ENCODE data around the gene TOX2.

DNA sequence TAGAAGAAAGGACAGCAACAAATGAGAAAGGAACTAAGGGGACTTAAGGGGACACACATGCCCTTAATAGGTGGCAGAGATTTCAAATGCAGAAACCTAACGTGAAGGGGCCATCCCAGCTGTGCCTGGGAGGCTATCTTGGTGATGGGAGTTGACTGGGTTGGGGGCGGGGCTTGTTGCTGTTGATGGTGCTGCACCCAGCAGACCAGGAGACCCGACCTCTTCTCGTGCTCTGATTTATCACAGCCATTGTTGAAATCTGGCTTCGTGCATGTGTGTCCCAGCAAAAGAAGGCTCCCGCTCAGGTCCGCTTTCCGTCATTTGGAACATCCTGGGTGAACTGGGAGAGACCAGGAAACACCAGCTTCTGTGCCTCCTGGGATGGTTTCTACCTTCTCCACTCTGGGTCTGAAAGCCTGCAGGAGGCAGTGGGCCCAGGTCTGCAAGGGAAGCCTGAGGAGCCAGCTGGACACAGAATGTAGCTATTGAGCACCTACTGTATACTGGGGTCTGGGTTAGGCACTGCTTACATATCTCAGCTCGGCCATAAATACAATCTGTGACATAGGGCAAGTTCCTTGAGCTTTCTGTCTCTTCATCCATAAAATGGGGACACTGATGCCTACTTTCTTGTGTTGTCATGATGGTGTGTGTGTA is 32.1 kb downstream of the TOX2 start:
- TF ChIP-seq, protein P1, sequence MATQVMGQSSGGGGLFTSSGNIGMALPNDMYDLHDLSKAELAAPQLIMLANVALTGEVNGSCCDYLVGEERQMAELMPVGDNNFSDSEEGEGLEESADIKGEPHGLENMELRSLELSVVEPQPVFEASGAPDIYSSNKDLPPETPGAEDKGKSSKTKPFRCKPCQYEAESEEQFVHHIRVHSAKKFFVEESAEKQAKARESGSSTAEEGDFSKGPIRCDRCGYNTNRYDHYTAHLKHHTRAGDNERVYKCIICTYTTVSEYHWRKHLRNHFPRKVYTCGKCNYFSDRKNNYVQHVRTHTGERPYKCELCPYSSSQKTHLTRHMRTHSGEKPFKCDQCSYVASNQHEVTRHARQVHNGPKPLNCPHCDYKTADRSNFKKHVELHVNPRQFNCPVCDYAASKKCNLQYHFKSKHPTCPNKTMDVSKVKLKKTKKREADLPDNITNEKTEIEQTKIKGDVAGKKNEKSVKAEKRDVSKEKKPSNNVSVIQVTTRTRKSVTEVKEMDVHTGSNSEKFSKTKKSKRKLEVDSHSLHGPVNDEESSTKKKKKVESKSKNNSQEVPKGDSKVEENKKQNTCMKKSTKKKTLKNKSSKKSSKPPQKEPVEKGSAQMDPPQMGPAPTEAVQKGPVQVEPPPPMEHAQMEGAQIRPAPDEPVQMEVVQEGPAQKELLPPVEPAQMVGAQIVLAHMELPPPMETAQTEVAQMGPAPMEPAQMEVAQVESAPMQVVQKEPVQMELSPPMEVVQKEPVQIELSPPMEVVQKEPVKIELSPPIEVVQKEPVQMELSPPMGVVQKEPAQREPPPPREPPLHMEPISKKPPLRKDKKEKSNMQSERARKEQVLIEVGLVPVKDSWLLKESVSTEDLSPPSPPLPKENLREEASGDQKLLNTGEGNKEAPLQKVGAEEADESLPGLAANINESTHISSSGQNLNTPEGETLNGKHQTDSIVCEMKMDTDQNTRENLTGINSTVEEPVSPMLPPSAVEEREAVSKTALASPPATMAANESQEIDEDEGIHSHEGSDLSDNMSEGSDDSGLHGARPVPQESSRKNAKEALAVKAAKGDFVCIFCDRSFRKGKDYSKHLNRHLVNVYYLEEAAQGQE (IDR thresholded peaks at IDR 0.05; ENCODE audit: insufficient read depth in 1 of 2, low read depth in 2 of 2, low read length in 1 of 2), result no peak
- TF ChIP-seq CTCF (IDR thresholded peaks at IDR 0.05) (no peak), POLR2AphosphoS5 (IDR thresholded peaks at IDR 0.05; ENCODE audit: low read depth, low read length) (no peak)

All from Panc1 (cell line).